HCT116 (cell line): Measurements from ENCODE around the gene TCIRG1. TPM values are rescaled to one million over a fixed set of nuclear protein-coding genes. Genes with fewer than 3 reads are reported as not detected.

Experiments used
- ATAC-seq: fragments of 200-7000 bp; cut with Tn5 transposase; 2 replicates; pipeline ENCODE4 v1.9.1; 2020; ENCODE audit warnings: mild to moderate bottlenecking, moderate library complexity
- BruUV-seq: library from RNA; stranded (reverse); fragments of 400-500 nt; replicated peaks from 2 replicates; lab custom pipeline; 2021; lab: Mats Ljungman, UMichigan
- CTCF ChIA-PET: fragments of 300-600 bp; sonication (Branson Sonifier 250); formaldehyde crosslinking; loops from one replicate; lab custom pipeline; 2021; ENCODE audit warnings: antibody characterized with exemption; lab: Charles Lee
- POLR2A ChIA-PET: fragments of 300-600, 350-600 bp; sonication (Branson Sonifier 250); formaldehyde crosslinking; loops from one replicate; lab custom pipeline; 2021; ENCODE audit warnings: antibody characterized with exemption; lab: Charles Lee
- RAD21 ChIA-PET, 2 experiments: fragments of 300-600 bp; sonication (Branson Sonifier 250); formaldehyde crosslinking; loops; one replicate each; lab custom pipeline; 2023; ENCODE audit warnings: low total read pairs in 2 of 2; ENCODE audit not compliant: uncharacterized antibody in 2 of 2, unreplicated experiment in 2 of 2, low non-redundant PET in 1 of 2; lab: Charles Lee
- DNase-seq: peaks from one replicate; pipeline ENCODE4 v3.0.0-alpha.2; 2010; ENCODE audit warnings: low read depth, low spot score
- H2AFZ ChIP-seq: fragments of 200-600 bp; shearing (Covaris generic), sonication (generic); 2 replicates; pipeline ENCODE4 v1.6.1; 2017; ENCODE audit warnings: low read depth, mixed run types, mixed read lengths, antibody characterized with exemption, low read length; ENCODE audit not compliant: poor library complexity, severe bottlenecking
- H3K27ac ChIP-seq: 2 replicates; pipeline ENCODE4 v1.5.1; 2012; ENCODE audit warnings: low read depth, low read length
- H3K27me3 ChIP-seq: fragments of 200-600 bp; sonication (generic); 2 replicates; pipeline ENCODE4 v1.6.1; 2016; ENCODE audit warnings: mixed run types, low read length, mixed read lengths; ENCODE audit not compliant: insufficient read depth
- H3K36me3 ChIP-seq, 2 experiments: fragments of 200-500 bp in 1 of 2; fragments of 200-600 bp in 1 of 2; sonication (Bioruptor generic) in 1 of 2; sonication (generic) in 1 of 2; 2 replicates each; pipeline versions ENCODE4 v1.5.1 to v1.6.1; 2014 to 2016; ENCODE audit warnings: low read length in 2 of 2, inconsistent platforms in 1 of 2, mixed read lengths in 1 of 2, mixed run types in 1 of 2; ENCODE audit not compliant: insufficient read depth in 2 of 2, control insufficient read depth in 1 of 2
- H3K4me1 ChIP-seq, 2 experiments: fragments of 200-600 bp in 1 of 2; sonication (generic) in 1 of 2; 2 replicates each; pipeline versions ENCODE4 v1.5.1 to v1.6.1; 2012 to 2017; ENCODE audit warnings: low read length in 2 of 2, inconsistent platforms in 1 of 2, mild to moderate bottlenecking in 1 of 2, mixed read lengths in 1 of 2, mixed run types in 1 of 2, moderate library complexity in 1 of 2; ENCODE audit not compliant: insufficient read depth in 2 of 2, control insufficient read depth in 1 of 2
- H3K4me2 ChIP-seq: fragments of 200-600 bp; sonication (generic); 2 replicates; pipeline ENCODE4 v1.6.1; 2017; ENCODE audit warnings: mixed run types, low read length, mixed read lengths
- H3K4me3 ChIP-seq, 2 experiments: fragments of 200-600 bp in 1 of 2; sonication (generic) in 1 of 2; replicated peaks in 1 of 2; 2 replicates each; pipeline ENCODE4 v1.5.1; 2011 to 2016; ENCODE audit warnings: low read length in 2 of 2, control low read depth in 1 of 2, low read depth in 1 of 2, mild to moderate bottlenecking in 1 of 2, mixed read lengths in 1 of 2, mixed run types in 1 of 2
- H3K79me2 ChIP-seq: fragments of 200-600 bp; sonication (generic); 2 replicates; pipeline ENCODE4 v1.6.1; 2017; ENCODE audit warnings: mild to moderate bottlenecking, mixed run types, low read length, moderate library complexity, mixed read lengths; ENCODE audit not compliant: insufficient read depth
- H3K9ac ChIP-seq: fragments of 200-600 bp; sonication (generic); 2 replicates; pipeline ENCODE4 v1.6.1; 2016; ENCODE audit warnings: low read length, mixed read lengths
- H3K9me2 ChIP-seq: fragments of 200-600 bp; sonication (generic), shearing (Covaris generic); 2 replicates; pipeline ENCODE4 v1.6.1; 2017; ENCODE audit warnings: mixed run types, mild to moderate bottlenecking, moderate library complexity; ENCODE audit not compliant: insufficient read depth
- H3K9me3 ChIP-seq, 2 experiments: fragments of 200-500 bp in 1 of 2; fragments of 200-600 bp in 1 of 2; sonication (Bioruptor generic) in 1 of 2; sonication (generic) in 1 of 2; 2 replicates each; pipeline ENCODE4 v1.6.1; 2014 to 2017; ENCODE audit warnings: low read length in 2 of 2, mixed read lengths in 2 of 2, inconsistent platforms in 1 of 2, low read depth in 1 of 2, mild to moderate bottlenecking in 1 of 2, mixed run types in 1 of 2, moderate library complexity in 1 of 2; ENCODE audit not compliant: control insufficient read depth in 1 of 2, insufficient read depth in 1 of 2
- H4K20me1 ChIP-seq: fragments of 200-600 bp; sonication (generic), shearing (Covaris generic); 2 replicates; pipeline ENCODE4 v1.6.1; 2017; ENCODE audit warnings: mixed run types, mild to moderate bottlenecking, moderate library complexity; ENCODE audit not compliant: insufficient read depth
- JUND ChIP-seq: IDR thresholded peaks from 2 replicates; pipeline ENCODE4 v1.6.1; 2012
- SRF ChIP-seq: IDR thresholded peaks from 2 replicates; pipeline ENCODE4 v1.6.1; 2012; ENCODE audit warnings: low read depth
- TCF7L2 ChIP-seq: IDR thresholded peaks from 2 replicates; pipeline ENCODE4 v1.7.0; 2011; ENCODE audit warnings: borderline replicate concordance, inconsistent platforms; ENCODE audit not compliant: insufficient read depth, insufficient read length; ENCODE audit errors: extremely low read depth
- intact Hi-C: fragments of 100-400 bp; cut with micrococcal nuclease; formaldehyde crosslinking; loops from 2 replicates; pipeline ENCODE4 v1.10.0; 2022
- total RNA-seq: library from RNA; stranded (reverse); gene quantifications from one replicate; pipeline ENCODE4 v1.2.1, GENCODE V29; 2021; ENCODE audit not compliant: unreplicated experiment
- TF ChIP-seq, protein P1 (sequence below): IDR thresholded peaks from 2 replicates; pipeline ENCODE4 v1.6.1; 2011; ENCODE audit warnings: mild to moderate bottlenecking, low read length, moderate library complexity; ENCODE audit not compliant: insufficient replicate concordance; ENCODE audit errors: extremely low read depth
- TF ChIP-seq, protein P2 (sequence below): IDR thresholded peaks from 2 replicates; pipeline ENCODE4 v1.6.1; 2012; ENCODE audit warnings: low read depth

TCIRG1 gene
- total RNA-seq, 1 experiment from 2014 or later: 101 TPM

DNA sequence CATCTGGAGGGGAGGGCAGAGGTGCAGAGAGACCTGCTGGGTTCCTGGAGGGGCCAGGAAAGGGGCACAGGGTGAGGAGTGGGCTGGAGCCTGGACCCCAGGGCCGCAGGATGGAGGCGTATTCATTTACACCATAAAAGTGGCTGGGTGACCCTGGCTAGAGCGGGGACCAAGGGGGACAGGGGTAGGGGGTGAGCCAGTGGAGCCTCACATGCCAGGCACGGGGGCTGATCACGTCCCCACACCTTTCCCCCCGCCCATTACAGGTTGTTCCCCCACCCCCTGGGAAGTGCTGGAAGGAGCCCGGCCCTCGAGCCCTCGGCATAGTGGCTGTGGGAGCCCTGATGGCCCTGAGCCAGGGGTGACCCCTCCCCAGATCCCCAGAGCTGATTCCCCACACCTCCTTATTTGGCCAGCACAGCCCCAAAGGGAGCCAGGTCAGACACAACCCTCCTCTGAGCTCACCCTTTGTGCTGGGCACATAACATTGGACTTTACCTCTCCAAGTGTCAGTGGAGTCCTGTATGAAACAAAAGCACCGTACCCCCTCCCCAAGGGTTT, 781 bp downstream of the TCIRG1 start:
- TF ChIP-seq JUND (no peak), SRF (no peak), TCF7L2 (no peak)
- TF ChIP-seq, protein P1, sequence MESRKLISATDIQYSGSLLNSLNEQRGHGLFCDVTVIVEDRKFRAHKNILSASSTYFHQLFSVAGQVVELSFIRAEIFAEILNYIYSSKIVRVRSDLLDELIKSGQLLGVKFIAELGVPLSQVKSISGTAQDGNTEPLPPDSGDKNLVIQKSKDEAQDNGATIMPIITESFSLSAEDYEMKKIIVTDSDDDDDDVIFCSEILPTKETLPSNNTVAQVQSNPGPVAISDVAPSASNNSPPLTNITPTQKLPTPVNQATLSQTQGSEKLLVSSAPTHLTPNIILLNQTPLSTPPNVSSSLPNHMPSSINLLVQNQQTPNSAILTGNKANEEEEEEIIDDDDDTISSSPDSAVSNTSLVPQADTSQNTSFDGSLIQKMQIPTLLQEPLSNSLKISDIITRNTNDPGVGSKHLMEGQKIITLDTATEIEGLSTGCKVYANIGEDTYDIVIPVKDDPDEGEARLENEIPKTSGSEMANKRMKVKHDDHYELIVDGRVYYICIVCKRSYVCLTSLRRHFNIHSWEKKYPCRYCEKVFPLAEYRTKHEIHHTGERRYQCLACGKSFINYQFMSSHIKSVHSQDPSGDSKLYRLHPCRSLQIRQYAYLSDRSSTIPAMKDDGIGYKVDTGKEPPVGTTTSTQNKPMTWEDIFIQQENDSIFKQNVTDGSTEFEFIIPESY: no peak
- TF ChIP-seq, protein P2, sequence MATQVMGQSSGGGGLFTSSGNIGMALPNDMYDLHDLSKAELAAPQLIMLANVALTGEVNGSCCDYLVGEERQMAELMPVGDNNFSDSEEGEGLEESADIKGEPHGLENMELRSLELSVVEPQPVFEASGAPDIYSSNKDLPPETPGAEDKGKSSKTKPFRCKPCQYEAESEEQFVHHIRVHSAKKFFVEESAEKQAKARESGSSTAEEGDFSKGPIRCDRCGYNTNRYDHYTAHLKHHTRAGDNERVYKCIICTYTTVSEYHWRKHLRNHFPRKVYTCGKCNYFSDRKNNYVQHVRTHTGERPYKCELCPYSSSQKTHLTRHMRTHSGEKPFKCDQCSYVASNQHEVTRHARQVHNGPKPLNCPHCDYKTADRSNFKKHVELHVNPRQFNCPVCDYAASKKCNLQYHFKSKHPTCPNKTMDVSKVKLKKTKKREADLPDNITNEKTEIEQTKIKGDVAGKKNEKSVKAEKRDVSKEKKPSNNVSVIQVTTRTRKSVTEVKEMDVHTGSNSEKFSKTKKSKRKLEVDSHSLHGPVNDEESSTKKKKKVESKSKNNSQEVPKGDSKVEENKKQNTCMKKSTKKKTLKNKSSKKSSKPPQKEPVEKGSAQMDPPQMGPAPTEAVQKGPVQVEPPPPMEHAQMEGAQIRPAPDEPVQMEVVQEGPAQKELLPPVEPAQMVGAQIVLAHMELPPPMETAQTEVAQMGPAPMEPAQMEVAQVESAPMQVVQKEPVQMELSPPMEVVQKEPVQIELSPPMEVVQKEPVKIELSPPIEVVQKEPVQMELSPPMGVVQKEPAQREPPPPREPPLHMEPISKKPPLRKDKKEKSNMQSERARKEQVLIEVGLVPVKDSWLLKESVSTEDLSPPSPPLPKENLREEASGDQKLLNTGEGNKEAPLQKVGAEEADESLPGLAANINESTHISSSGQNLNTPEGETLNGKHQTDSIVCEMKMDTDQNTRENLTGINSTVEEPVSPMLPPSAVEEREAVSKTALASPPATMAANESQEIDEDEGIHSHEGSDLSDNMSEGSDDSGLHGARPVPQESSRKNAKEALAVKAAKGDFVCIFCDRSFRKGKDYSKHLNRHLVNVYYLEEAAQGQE: no peak
- H3K36me3 ChIP-seq: peaks cover 0 to 6% of the 10 kb centered on the region in 2 experiments; a peak in 1 of 4 replicates
- no peaks in the 10 kb centered on the region for H3K9me3 ChIP-seq
- intact Hi-C loops: loop anchor here (10.0 kb wide), 1 partner anchor 85 kb away; the partner anchor contains the start of gene CHKA
- ATAC-seq (no peak), DNase-seq (no peak)
- H4K20me1 ChIP-seq: no peaks in the 10 kb centered on the region
- ChIA-PET CTCF (no interaction called here), RAD21 (no interaction called here), POLR2A (interaction anchor here (1.0 kb wide), 1 partner anchor 11 kb away, joined by 3 read pairs; no protein-coding TSS in a partner anchor)
- H2AFZ ChIP-seq: no peak overlapping the region
- peaks cover 9 to 23% of the 10 kb centered on the region in 2 experiments; a peak in 3 of 4 replicates for H3K4me1 ChIP-seq
- peak overlapping the region; percentile 85 for H3K4me2 ChIP-seq
- H3K4me3 ChIP-seq: peak overlapping the region; percentile 82
- peak overlapping the region; percentile 87; the same call in 1 of the 2 replicates for H3K27ac ChIP-seq
- no peaks in the 10 kb centered on the region for H3K9me2 ChIP-seq
- H3K27me3 ChIP-seq: no peaks in the 10 kb centered on the region
- BruUV-seq: no TSS peak
- H3K79me2 ChIP-seq: peaks cover 21% of the 10 kb centered on the region
- H3K9ac ChIP-seq: peak overlapping the region; percentile 79
